Smooth muscle cell (in vitro differentiated cells): ENCODE results near the gene DSCAM. TPM values are rescaled to one million over a fixed set of nuclear protein-coding genes. Genes with fewer than 3 reads are reported as not detected.

ENCODE experiments used
- DNase-seq: peaks from one replicate; lab custom pipeline; 2025; ENCODE audit not compliant: unreplicated experiment; lab: John Stamatoyannopoulos, UW
- H2AFZ ChIP-seq: fragments of 200-600 bp; sonication (generic); 2 replicates; pipeline ENCODE4 v1.6.0; 2016; ENCODE audit warnings: antibody characterized with exemption, low read depth, mild to moderate bottlenecking
- H3F3A ChIP-seq: fragments of 200-600 bp; sonication (generic); 2 replicates; pipeline ENCODE4 v1.6.0; 2017; ENCODE audit warnings: antibody characterized with exemption, low read depth
- H3K27ac ChIP-seq: fragments of 200-600 bp; sonication (generic); 2 replicates; pipeline ENCODE4 v1.5.1; 2016; ENCODE audit warnings: low read depth, mild to moderate bottlenecking
- H3K27me3 ChIP-seq: fragments of 200-600 bp; sonication (generic); 2 replicates; pipeline ENCODE4 v1.6.1; 2016; ENCODE audit warnings: low read depth, mild to moderate bottlenecking
- H3K36me3 ChIP-seq: fragments of 200-600 bp; sonication (generic); 2 replicates; pipeline ENCODE4 v1.5.1; 2016; ENCODE audit warnings: low read depth
- H3K4me1 ChIP-seq: fragments of 200-600 bp; sonication (generic); 2 replicates; pipeline ENCODE4 v1.5.1; 2016; ENCODE audit warnings: low read depth
- H3K4me2 ChIP-seq: fragments of 200-600 bp; sonication (generic); 2 replicates; pipeline ENCODE4 v1.6.0; 2016; ENCODE audit warnings: mild to moderate bottlenecking
- H3K4me3 ChIP-seq: fragments of 200-600 bp; sonication (generic); 2 replicates; pipeline ENCODE4 v1.5.1; 2016; ENCODE audit warnings: mild to moderate bottlenecking
- H3K79me2 ChIP-seq: fragments of 200-600 bp; sonication (generic); 2 replicates; pipeline ENCODE4 v1.6.0; 2016; ENCODE audit warnings: low read depth, mild to moderate bottlenecking
- H3K9ac ChIP-seq: fragments of 200-600 bp; sonication (generic); 2 replicates; pipeline ENCODE4 v1.6.0; 2016; ENCODE audit warnings: low read depth
- H3K9me3 ChIP-seq: fragments of 200-600 bp; sonication (generic); replicated peaks from 2 replicates; pipeline ENCODE4 v1.5.1; 2016; ENCODE audit warnings: low read depth
- H4K20me1 ChIP-seq: fragments of 200-600 bp; sonication (generic); 2 replicates; pipeline ENCODE4 v1.6.0; 2016; ENCODE audit warnings: low read depth
- WGBS: methylation state at CpG from one replicate; pipeline ENCODE4 v1.1.7; 2016; ENCODE audit warnings: low lambda C conversion rate; 5-methylcytosine and 5-hydroxymethylcytosine counted together
- polyA plus RNA-seq: library from polyadenylated mRNA; unstranded; fragments of >200 nt; fragmentation: Nextera tagmentation; extraction: Ambion mirVana; gene quantifications from 2 replicates; pipeline ENCODE4 v1.2.1, GENCODE V29; 2016
- total RNA-seq: library from RNA; depleted of rRNA; stranded (reverse); fragments of >200 nt; gene quantifications from 2 replicates; pipeline ENCODE4 v1.2.3, GENCODE V29; 2014
- TF ChIP-seq, protein P1 (sequence below): fragments of 200-600 bp; sonication (generic); IDR thresholded peaks from 2 replicates; pipeline ENCODE4 v1.5.1; 2017; ENCODE audit warnings: borderline replicate concordance, mild to moderate bottlenecking, antibody characterized with exemption; ENCODE audit not compliant: insufficient read depth, poor library complexity, severe bottlenecking

Gene DSCAM
- total and polyA plus RNA-seq, 2 experiments from 2014 or later: not detected

DNA sequence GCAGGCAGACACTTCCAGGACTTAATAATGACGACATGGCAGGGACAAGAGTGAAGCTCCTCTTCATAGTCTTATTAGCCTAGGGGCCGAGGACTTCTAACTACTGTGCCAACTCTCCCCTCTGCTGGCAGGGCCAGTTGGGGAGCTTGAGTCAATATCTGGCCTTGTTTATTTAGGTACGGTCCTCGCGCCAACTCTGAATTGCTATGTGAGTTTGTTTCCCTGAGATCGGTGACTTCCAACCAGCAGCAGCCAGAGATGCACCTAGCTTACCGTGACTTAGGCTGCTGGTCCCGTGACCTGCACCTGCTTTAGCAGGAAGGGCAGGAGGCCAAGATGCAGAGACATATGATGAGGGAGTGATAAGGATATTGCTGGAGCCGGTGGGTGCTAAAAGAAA, 528.6 kb downstream of the DSCAM start:
- Histone ChIP-seq H4K20me1 (no peaks in the 10 kb centered on the region), H3K79me2 (no peaks in the 10 kb centered on the region), H3K4me2 (no peak overlapping the region), H3F3A (no peaks in the 10 kb centered on the region), H3K4me3 (no peak overlapping the region), H3K9me3 (no peaks in the 10 kb centered on the region), H3K4me1 (no peaks in the 10 kb centered on the region), H2AFZ (no peak overlapping the region), H3K36me3 (no peaks in the 10 kb centered on the region), H3K27ac (no peak overlapping the region), H3K27me3 (no peaks in the 10 kb centered on the region), H3K9ac (no peak overlapping the region)
- TF ChIP-seq, protein P1, sequence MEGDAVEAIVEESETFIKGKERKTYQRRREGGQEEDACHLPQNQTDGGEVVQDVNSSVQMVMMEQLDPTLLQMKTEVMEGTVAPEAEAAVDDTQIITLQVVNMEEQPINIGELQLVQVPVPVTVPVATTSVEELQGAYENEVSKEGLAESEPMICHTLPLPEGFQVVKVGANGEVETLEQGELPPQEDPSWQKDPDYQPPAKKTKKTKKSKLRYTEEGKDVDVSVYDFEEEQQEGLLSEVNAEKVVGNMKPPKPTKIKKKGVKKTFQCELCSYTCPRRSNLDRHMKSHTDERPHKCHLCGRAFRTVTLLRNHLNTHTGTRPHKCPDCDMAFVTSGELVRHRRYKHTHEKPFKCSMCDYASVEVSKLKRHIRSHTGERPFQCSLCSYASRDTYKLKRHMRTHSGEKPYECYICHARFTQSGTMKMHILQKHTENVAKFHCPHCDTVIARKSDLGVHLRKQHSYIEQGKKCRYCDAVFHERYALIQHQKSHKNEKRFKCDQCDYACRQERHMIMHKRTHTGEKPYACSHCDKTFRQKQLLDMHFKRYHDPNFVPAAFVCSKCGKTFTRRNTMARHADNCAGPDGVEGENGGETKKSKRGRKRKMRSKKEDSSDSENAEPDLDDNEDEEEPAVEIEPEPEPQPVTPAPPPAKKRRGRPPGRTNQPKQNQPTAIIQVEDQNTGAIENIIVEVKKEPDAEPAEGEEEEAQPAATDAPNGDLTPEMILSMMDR: no peak
- DNase-seq: no peak
- WGBS: 95% methylated on average over 9 of the region's 9 CpGs

DNA sequence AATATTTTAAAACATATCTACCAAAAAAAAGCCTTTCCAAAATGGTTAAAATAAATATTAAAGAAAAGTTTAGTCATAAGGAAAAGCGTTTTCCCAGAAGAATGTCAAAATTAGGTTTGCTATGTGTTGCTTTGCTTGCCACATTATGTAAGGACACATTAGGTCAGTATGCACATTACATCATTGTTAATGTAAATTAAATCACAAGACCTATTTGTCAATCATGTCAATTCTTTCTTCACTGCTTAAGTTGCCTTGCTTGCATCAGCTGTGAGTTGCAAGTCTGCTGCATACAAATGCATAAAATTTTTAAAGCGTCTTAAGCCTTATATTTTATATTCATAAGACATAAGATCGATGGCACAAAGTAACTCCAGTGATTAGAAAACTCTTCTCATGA, 530.9 kb downstream of the DSCAM start:
- Histone ChIP-seq H3K36me3 (no peaks in the 10 kb centered on the region), H3K27me3 (no peaks in the 10 kb centered on the region), H3K27ac (no peak overlapping the region), H2AFZ (no peak overlapping the region), H4K20me1 (no peaks in the 10 kb centered on the region), H3F3A (no peaks in the 10 kb centered on the region), H3K4me1 (no peaks in the 10 kb centered on the region), H3K4me2 (no peak overlapping the region), H3K79me2 (no peaks in the 10 kb centered on the region), H3K9me3 (no peaks in the 10 kb centered on the region), H3K4me3 (no peak overlapping the region), H3K9ac (no peak overlapping the region)
- 85% methylated on average over 3 of the region's 3 CpGs for WGBS
- DNase-seq: no peak
- TF ChIP-seq, protein P1: no peak

DNA sequence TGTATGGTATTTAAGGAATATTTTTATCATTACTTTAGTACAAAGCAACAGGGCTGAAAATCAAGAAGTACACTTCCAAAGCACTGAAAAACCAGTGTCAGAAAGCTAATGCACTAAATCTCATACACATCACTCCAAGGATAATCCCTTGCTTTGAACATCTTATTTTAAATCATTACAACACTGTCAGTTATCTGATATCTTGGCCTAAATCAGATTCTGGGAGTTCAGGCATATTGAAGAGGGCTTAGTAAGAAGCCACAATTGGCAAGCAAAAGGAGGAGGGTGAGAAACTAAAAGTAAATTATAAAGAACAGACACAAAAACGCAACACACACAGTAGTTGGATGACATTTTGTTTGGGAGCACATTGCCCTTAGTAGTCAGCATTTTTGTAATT, 531.3 kb downstream of the DSCAM start:
- Histone ChIP-seq H3K9me3 (no peaks in the 10 kb centered on the region), H3K4me1 (no peaks in the 10 kb centered on the region), H3K9ac (no peak overlapping the region), H2AFZ (no peak overlapping the region), H3K4me3 (no peak overlapping the region), H3K36me3 (no peaks in the 10 kb centered on the region), H3K4me2 (no peak overlapping the region), H3F3A (no peaks in the 10 kb centered on the region), H3K27ac (no peak overlapping the region), H4K20me1 (no peaks in the 10 kb centered on the region), H3K79me2 (no peaks in the 10 kb centered on the region), H3K27me3 (no peaks in the 10 kb centered on the region)
- TF ChIP-seq, protein P1: no peak
- no peak for DNase-seq
- 69% methylated on average over 1 of the region's 1 CpG for WGBS

DNA sequence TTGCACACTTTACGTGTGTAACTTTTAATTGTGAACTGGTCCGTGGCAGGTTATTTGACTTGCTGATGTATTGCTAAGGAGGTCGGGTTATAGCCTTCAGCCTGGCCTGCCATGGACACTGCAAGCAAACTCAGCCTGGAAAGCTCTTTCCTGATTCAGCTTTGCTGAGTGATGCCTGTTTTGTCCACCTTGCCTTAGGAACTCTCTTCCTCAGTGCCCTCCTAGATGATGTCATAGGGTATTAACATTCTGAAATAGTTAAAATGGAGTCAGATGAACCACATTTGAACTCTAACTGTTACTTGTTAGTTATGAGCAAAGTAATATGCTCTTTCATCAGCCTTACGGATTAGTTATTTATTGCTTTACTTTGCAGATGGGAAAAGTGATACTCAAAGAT, 533.7 kb downstream of the DSCAM start:
- H3K27ac ChIP-seq: no peak overlapping the region
- H2AFZ ChIP-seq: no peak overlapping the region
- TF ChIP-seq, protein P1: no peak
- no peaks in the 10 kb centered on the region for H3F3A ChIP-seq
- H3K36me3 ChIP-seq: no peaks in the 10 kb centered on the region
- no peak overlapping the region for H3K4me3 ChIP-seq
- H3K79me2 ChIP-seq: no peaks in the 10 kb centered on the region
- H3K27me3 ChIP-seq: no peaks in the 10 kb centered on the region
- H3K9ac ChIP-seq: no peak overlapping the region
- no peaks in the 10 kb centered on the region for H4K20me1 ChIP-seq
- 86% methylated on average over 4 of the region's 4 CpGs for WGBS
- DNase-seq: no peak
- no peaks in the 10 kb centered on the region for H3K4me1 ChIP-seq
- no peaks in the 10 kb centered on the region for H3K9me3 ChIP-seq
- H3K4me2 ChIP-seq: no peak overlapping the region
